ENCODE results near the gene LZTS3. TPM values are rescaled to one million over a fixed set of nuclear protein-coding genes. Genes with fewer than 3 reads are reported as not detected.

Gene LZTS3
- total and polyA plus RNA-seq, 2 of the 13 experiments (the other 11 are each of a cell fraction or from before 2014, with no cell fraction given) = 10.1 to 31.3 TPM

GRCh38 chr20:3218307-3218988 lies 45.1 kb upstream of the LZTS3 start (continued):
- TF ChIP-seq MED1 (CRISPR knock-in tag; IDR thresholded peaks at IDR 0.05) (peak; percentile 83), ISX (CRISPR knock-in tag; conservative IDR thresholded peaks at IDR 0.05) (no peak), ZSCAN5A (CRISPR knock-in tag; IDR thresholded peaks at IDR 0.05; ENCODE audit: borderline replicate concordance) (0 out of 2 replicates have a peak, but pooled peaks have one; percentile 19), DZIP1 (CRISPR knock-in tag; IDR thresholded peaks at IDR 0.05) (peak; percentile 44; the same call in 1 of the 2 replicates), ZNF784 (CRISPR knock-in tag; IDR thresholded peaks at IDR 0.05; ENCODE audit: borderline replicate concordance) (peak; percentile 80), ARNTL (CRISPR knock-in tag; IDR thresholded peaks at IDR 0.05) (0 out of 2 replicates have a peak, but pooled peaks have one; percentile 25), ZNF460 (CRISPR knock-in tag; IDR thresholded peaks at IDR 0.05; ENCODE audit: borderline replicate concordance) (peak; percentile 33; the same call in 1 of the 2 replicates), DPF2 (CRISPR knock-in tag; IDR thresholded peaks at IDR 0.05; ENCODE audit: borderline replicate concordance, low read depth) (no peak), ZNF713 (CRISPR knock-in tag; IDR thresholded peaks at IDR 0.05) (no peak), HIC2 (CRISPR knock-in tag; IDR thresholded peaks at IDR 0.05; ENCODE audit: low read depth) (0 out of 2 replicates have a peak, but pooled peaks have one; percentile 48), MAF1 (CRISPR knock-in tag; IDR thresholded peaks at IDR 0.05; ENCODE audit: borderline replicate concordance) (0 out of 2 replicates have a peak, but pooled peaks have one; percentile 50), FOXA1 (IDR thresholded peaks at IDR 0.05) (no peak), FOXA1 (CRISPR knock-in tag; IDR thresholded peaks at IDR 0.05) (peak; percentile 55), CEBPZ (IDR thresholded peaks at IDR 0.05; ENCODE audit: low read length) (no peak), SKIL (CRISPR knock-in tag; IDR thresholded peaks at IDR 0.05; ENCODE audit: borderline replicate concordance) (0 out of 2 replicates have a peak, but pooled peaks have one; percentile 48)
